Heart right ventricle (tissue), 16 donors: ENCODE measurements around the gene VIPR2. TPM values are rescaled to one million over a fixed set of nuclear protein-coding genes. Genes with fewer than 3 reads are reported as not detected.
"Not testable (repeated sequence)": the region's sequence is repeated elsewhere in the genome, so short reads cannot be mapped to it uniquely, and the experiment has no call there.

Experiments
- ATAC-seq, 8 donors: fragments of 200-7000 bp; cut with Tn5 transposase; one replicate each; pipeline ENCODE4 v1.9.1; 2020; ENCODE audit warnings: mild to moderate bottlenecking in 8 of 8, moderate library complexity in 8 of 8, moderate number of reproducible peaks in 1 of 8
- DNase-seq, 2 donors: peaks; one replicate each; pipeline ENCODE4 v3.0.0-alpha.2; 2020
- H3K27ac ChIP-seq, 10 donors: fragments of 200-600 bp; sonication (generic) in 2 of 10; one replicate each; pipeline versions ENCODE4 v1.5.0 to v1.8.0; 2020 to 2022; ENCODE audit warnings: mild to moderate bottlenecking in 3 of 10
- H3K27me3 ChIP-seq, 7 donors: fragments of 200-600 bp; one replicate each; pipeline ENCODE4 v1.8.0; 2021 to 2022; ENCODE audit warnings: mild to moderate bottlenecking in 2 of 7
- H3K36me3 ChIP-seq, 9 donors: fragments of 200-600 bp; sonication (generic) in 1 of 9; one replicate each; pipeline versions ENCODE4 v1.5.0 to v1.8.0; 2020 to 2022; ENCODE audit warnings: mild to moderate bottlenecking in 2 of 9
- H3K4me1 ChIP-seq, 9 donors: fragments of 200-600 bp; sonication (generic) in 1 of 9; one replicate each; pipeline versions ENCODE4 v1.5.0 to v1.8.0; 2020 to 2022; ENCODE audit warnings: mild to moderate bottlenecking in 4 of 9
- H3K4me3 ChIP-seq, 10 donors: fragments of 200-600 bp; sonication (generic) in 2 of 10; one replicate each; pipeline versions ENCODE4 v1.5.0 to v1.8.0; 2020 to 2022; ENCODE audit warnings: mild to moderate bottlenecking in 7 of 10, moderate library complexity in 2 of 10
- H3K9me3 ChIP-seq, 11 donors: fragments of 200-600 bp in 10 of 11; sonication (generic) in 2 of 11; one replicate each; pipeline versions ENCODE4 v1.5.0 to v1.8.0; 2013 to 2022; ENCODE audit warnings: mild to moderate bottlenecking in 2 of 11, control low read depth in 1 of 11, moderate library complexity in 1 of 11
- WGBS, 2 donors: extraction: QIAGEN DNeasy Blood & Tissue Kit; methylation state at CpG; one replicate each; pipeline ENCODE4 v1.1.7; 2013; ENCODE audit warnings: inconsistent platforms in 1 of 2; 5-methylcytosine and 5-hydroxymethylcytosine counted together
- intact Hi-C, 10 donors: fragments of 100-400 bp; cut with DNase I; formaldehyde crosslinking; loops; one replicate each; pipeline versions ENCODE4 v1.11.1 to v1.14.2; 2022
- polyA plus RNA-seq, 2 donors: library from polyadenylated mRNA; stranded (reverse); fragments of 200-250 nt; gene quantifications; one replicate each; pipeline ENCODE4 v1.2.3, GENCODE V29; 2013
- total RNA-seq, 10 donors: library from RNA; stranded (reverse); fragmentation: NEBNext Ultra II Directional in 3 of 10; extraction: Animal tissue kit (Norgen Biotek cat#: 25700) in 3 of 10; gene quantifications; one replicate each; pipeline versions ENCODE4 v1.2.1 to v1.2.4, GENCODE V29; 2021 to 2023
- TF ChIP-seq, protein P1 (sequence below), 9 donors: fragments of 200-600 bp; sonication (generic) in 2 of 9; IDR thresholded peaks; one replicate each; pipeline versions ENCODE4 v1.5.0 to v1.8.0; 2021 to 2022; ENCODE audit warnings: antibody characterized with exemption in 9 of 9, mild to moderate bottlenecking in 5 of 9, moderate library complexity in 1 of 9
- donor health status: Arrhythmogenic right ventricular cardiomyopathy.
- donor health status: ischemic (EF 13 %, LVEDD 7.1; RV severe dilation, severe dysfunction).
- donor health status: healthy with polysubstance abuse.
- donor health status: DM: no; HTN: yes; CAD: no.
- donor health status: DM: no; HTN: no; CAD: no.
- donor health status: ischemic (EF 25% LVEDD 6.9; RV normal size, moderate dysfunction).
- donor health status: ischemic (EF 25% LVEDD 5.7; RV mildly dilated, moderate dysfunction).
- donor health status: healthy.
- donor health status: DM: yes; HTN: yes; CAD: no.
- donor health status: Ischemic cardiomyopathy.
- donor health status: ischemic (EF 35%, LVEDD 5.7; RV mildly dilated, moderate dysfunction).
- donor health status: nonischemic (EF 11% LVEDD 7.7; RV severe dilation, severe dysfunction).
- donor health status: DM: yes; HTN: yes; CAD: no.
- donor health status: PGD.
- donor health status: ischemic (EF 29% LVEDD 5.4; RV normal size, mild dysfunction).
- donor health status: nonischemic (EF 23%, LVEDD 6.1; RV moderate dilation, normal function).

The VIPR2 gene
- total and polyA plus RNA-seq, 12 donors: 3.0 to 30.6 (median 19.1) TPM

DNA sequence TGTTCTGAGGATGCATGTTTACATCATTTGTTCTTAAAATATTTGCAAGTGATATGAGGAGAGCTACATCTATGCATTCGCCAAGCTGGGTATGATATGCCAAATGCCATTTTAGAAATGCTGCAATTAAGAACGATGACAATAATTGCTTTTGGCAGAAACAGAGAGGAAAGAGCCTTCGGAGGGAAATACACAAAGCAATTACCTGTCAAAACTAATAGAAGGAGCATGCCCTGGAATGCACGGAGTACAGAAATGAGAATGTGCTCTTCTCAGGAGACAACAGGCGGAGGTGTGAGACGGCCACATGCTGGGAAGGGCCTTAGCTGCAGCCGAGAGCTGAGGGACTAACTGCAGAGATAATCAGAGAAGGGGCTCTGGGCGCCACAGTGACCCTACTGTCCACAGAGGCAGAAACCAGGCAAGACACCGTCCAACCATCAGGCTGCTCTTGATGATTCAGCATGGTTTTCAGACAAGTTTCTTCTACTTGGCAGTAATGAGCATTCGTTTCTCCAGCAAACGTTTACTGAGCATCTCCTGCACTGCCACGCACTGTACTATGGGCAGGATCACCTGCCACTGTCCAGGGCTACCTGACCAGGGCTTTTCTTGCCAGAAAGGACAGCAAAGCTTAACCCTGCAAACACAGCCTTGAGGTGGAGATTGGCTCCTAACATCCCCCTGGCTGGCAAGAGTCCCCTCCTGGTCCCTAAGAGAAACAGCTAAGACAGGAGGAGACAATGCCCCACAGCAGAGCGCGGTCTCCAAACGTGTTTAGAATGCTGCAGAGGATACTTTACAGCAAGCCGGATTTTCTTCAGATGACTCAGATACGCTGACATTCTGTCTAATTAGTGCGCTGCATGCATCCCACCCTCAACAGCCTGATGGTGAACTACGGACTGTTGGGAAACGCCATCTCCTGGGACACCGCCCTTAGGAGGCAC, 18.1 kb downstream of the VIPR2 start:
- TF ChIP-seq, protein P1, sequence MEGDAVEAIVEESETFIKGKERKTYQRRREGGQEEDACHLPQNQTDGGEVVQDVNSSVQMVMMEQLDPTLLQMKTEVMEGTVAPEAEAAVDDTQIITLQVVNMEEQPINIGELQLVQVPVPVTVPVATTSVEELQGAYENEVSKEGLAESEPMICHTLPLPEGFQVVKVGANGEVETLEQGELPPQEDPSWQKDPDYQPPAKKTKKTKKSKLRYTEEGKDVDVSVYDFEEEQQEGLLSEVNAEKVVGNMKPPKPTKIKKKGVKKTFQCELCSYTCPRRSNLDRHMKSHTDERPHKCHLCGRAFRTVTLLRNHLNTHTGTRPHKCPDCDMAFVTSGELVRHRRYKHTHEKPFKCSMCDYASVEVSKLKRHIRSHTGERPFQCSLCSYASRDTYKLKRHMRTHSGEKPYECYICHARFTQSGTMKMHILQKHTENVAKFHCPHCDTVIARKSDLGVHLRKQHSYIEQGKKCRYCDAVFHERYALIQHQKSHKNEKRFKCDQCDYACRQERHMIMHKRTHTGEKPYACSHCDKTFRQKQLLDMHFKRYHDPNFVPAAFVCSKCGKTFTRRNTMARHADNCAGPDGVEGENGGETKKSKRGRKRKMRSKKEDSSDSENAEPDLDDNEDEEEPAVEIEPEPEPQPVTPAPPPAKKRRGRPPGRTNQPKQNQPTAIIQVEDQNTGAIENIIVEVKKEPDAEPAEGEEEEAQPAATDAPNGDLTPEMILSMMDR (IDR thresholded peaks at IDR 0.05): no peak
- WGBS, 2 donors: 80 to 84% methylated on average over 21 of the region's 21 CpGs
- Histone ChIP-seq H3K27me3 (peaks cover 0 to 7% (median 0%) of the 10 kb centered on the region in 7 donors), H3K4me1 (no peaks in the 10 kb centered on the region), H3K27ac (no peak overlapping the region), H3K4me3 (no peak overlapping the region), H3K36me3 (no peaks in the 10 kb centered on the region), H3K9me3 (peaks cover 0 to 5% (median 0%) of the 10 kb centered on the region in 11 donors)
- intact Hi-C loops: no loop called here
- no peak for ATAC-seq
- DNase-seq: no peak

DNA sequence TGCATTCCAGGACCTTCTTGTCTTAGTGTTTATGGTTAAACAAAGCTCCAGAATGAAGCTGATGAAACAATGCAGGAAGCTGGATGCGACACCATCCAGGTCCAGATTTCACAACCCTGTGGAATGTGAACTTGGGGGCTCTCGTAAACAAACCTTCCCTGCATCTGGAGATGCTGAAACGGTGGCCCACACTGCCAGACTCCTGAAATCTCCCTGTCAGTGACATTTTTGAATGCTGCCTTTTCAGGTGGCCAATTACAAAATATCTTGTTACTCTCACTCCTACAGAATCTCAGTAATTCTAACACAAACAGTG, 18.8 kb downstream of the VIPR2 start:
- intact Hi-C loops: no loop called here
- 67 to 76% methylated on average over 3 of the region's 3 CpGs for WGBS, 2 donors
- Histone ChIP-seq H3K27ac (no peak overlapping the region), H3K27me3 (peaks cover 0 to 7% (median 0%) of the 10 kb centered on the region in 7 donors), H3K4me3 (no peak overlapping the region), H3K9me3 (peaks cover 0 to 5% (median 0%) of the 10 kb centered on the region in 11 donors), H3K4me1 (no peaks in the 10 kb centered on the region), H3K36me3 (no peaks in the 10 kb centered on the region)
- ATAC-seq (no peak), DNase-seq (no peak)
- TF ChIP-seq, protein P1 (IDR thresholded peaks at IDR 0.05): no peak

DNA sequence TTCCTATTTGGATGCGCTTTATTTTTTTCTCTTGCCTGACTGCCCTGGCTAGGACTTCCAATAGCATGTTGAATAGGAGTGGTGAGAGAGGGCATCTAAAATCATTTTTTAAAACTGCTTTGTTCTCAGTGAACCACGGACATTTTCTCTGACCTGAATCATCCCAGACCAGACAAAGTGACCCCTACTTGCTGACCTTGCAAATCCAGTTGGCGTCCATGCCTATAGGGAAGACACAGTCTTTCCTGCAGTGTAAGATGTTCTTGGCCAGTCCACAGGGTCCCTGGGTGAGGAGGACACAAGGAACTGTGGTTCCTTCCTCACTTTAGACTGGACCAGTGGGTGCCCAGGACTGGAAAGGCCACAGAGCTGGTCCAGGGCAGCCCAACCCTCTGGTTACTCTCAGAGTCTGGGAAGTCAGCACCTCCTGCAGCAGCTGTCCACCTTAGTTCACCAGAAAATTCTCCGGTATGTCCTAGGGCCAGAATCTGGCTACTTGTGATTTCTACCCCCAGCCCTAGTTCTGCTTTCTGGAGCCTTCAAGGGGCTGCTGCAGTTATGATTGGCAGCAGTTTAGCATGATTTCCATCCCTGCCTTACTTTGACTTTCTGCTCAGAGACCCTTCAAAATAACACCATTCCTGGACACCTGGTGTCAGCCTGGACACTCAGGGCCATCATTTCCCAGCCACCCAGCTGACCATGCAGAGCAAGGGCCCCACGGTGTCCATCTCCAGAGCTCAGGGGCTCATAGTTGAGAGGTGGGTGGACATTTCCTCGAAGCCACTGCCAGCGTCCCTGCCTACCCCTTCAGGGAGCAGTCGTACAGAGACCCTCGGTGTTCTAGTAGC, 19.3 kb downstream of the VIPR2 start:
- DNase-seq: no peak
- no peaks in the 10 kb centered on the region for H3K36me3 ChIP-seq
- H3K27me3 ChIP-seq: peaks cover 0 to 7% (median 0%) of the 10 kb centered on the region in 7 donors
- H3K4me3 ChIP-seq: no peak overlapping the region
- intact Hi-C loops: no loop called here
- TF ChIP-seq, protein P1 (IDR thresholded peaks at IDR 0.05): no peak
- 84 to 87% methylated on average over 9 of the region's 9 CpGs for WGBS, 2 donors
- H3K4me1 ChIP-seq: no peaks in the 10 kb centered on the region
- H3K27ac ChIP-seq: no peak overlapping the region
- peaks cover 0 to 5% (median 0%) of the 10 kb centered on the region in 11 donors for H3K9me3 ChIP-seq
- ATAC-seq: no peak

DNA sequence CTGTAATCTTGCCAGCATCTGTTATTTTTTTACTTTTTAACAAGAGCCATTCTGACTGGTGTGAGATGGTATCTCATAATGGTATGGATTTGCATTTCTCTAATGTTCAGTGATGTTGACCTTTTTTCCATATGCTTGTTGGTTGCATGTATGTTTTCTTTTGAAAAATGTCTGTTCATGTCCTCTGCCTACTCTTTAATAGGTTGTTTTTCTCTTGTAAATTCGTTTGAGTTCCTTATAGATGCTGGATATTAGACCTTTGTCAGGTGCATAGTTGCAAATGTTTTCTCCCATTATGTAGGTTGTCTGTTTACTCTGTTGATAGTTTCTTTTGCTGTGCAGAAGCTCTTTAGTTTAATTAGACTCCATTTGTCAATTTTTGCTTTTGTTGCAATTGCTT, 20.9 kb downstream of the VIPR2 start:
- H3K9me3 ChIP-seq: not testable (repeated sequence)

DNA sequence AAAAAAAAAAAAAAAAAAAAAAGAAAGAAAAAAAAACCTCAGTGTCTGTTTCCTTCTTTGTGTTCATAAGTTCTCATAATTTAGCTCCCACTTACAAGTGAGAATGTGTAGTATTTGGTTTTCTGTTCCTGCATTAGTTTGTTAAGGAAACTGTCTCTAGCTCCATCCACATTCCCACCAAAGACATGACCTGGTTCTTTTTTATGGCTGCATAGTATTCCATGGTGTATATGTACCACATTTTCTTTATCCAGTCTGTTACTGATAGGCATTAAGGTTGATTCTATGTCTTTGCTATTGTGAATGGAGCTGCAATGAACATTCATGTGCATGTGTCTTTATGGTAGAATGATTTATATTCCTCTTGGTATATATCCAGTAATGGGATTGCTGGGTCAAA, 21.4 kb downstream of the VIPR2 start:
- ATAC-seq, DNase-seq, H3K27me3 ChIP-seq, H3K9me3 ChIP-seq, H3K4me1 ChIP-seq, H3K27ac ChIP-seq, H3K36me3 ChIP-seq, intact Hi-C loops, H3K4me3 ChIP-seq: not testable (repeated sequence)

More for the DNA sequence above, 20.9 kb downstream of the VIPR2 start:
- H3K27ac ChIP-seq, ATAC-seq, intact Hi-C loops, DNase-seq, H3K4me1 ChIP-seq, H3K27me3 ChIP-seq, H3K36me3 ChIP-seq, H3K4me3 ChIP-seq: not testable (repeated sequence)
- 63 to 84% methylated on average over 1 of the region's 1 CpG for WGBS, 2 donors
